SHP77 treated with DMSO at 0.1 percent for 48 hours (cell line): ENCODE results near the gene FLT1.

Source experiments
- DNase-seq: peaks from one replicate; lab custom pipeline; 2025; lab: John Stamatoyannopoulos, UW

FLT1 gene

GRCh38 chr13:28340272-28340793 lies 154.6 kb downstream of the FLT1 start:
- DNase-seq = no peak

GRCh38 chr13:28339419-28339818 lies 155.5 kb downstream of the FLT1 start:
- no peak for DNase-seq

- no peak for DNase-seq
These were observed 156.2 kb downstream of the FLT1 start for GRCh38 chr13:28338742-28339141.

GRCh38 chr13:28338006-28338574 lies 156.8 kb downstream of the FLT1 start:
- no peak for DNase-seq

- no peak for DNase-seq
These were observed 157.5 kb downstream of the FLT1 start for GRCh38 chr13:28337166-28338005.

- DNase-seq = no peak
These were observed 158.7 kb downstream of the FLT1 start for GRCh38 chr13:28336193-28336657.

GRCh38 chr13:28333204-28333881 lies 161.6 kb downstream of the FLT1 start:
- no peak for DNase-seq

- DNase-seq = no peak
These were observed 165.4 kb downstream of the FLT1 start for GRCh38 chr13:28329395-28330158.

GRCh38 chr13:28328271-28328607 lies 166.7 kb downstream of the FLT1 start:
- DNase-seq = no peak

- no peak for DNase-seq
These were observed 167.3 kb downstream of the FLT1 start for GRCh38 chr13:28327373-28328270.

GRCh38 chr13:28326056-28326455 lies 168.9 kb downstream of the FLT1 start:
- DNase-seq = no peak

GRCh38 chr13:28325022-28325421 lies 169.9 kb downstream of the FLT1 start:
- DNase-seq = no peak

GRCh38 chr13:28324181-28324789 lies 170.6 kb downstream of the FLT1 start:
- peak; percentile 30 for DNase-seq

- DNase-seq = no peak
These were observed 172.5 kb downstream of the FLT1 start for GRCh38 chr13:28322256-28322905.

- DNase-seq = no peak
These were observed 173.2 kb downstream of the FLT1 start for GRCh38 chr13:28321756-28322155.

GRCh38 chr13:28320884-28321574 lies 173.9 kb downstream of the FLT1 start:
- DNase-seq = no peak

- DNase-seq = no peak
These were observed 174.7 kb downstream of the FLT1 start for GRCh38 chr13:28320209-28320608.

- DNase-seq = no peak
These were observed 175.4 kb downstream of the FLT1 start for GRCh38 chr13:28319528-28319927.

- no peak for DNase-seq
These were observed 176.4 kb downstream of the FLT1 start for GRCh38 chr13:28318496-28318895.
